GM19239 (cell line): Measurements from ENCODE around the gene GRIFIN.
"Not testable (repeated sequence)": the region's sequence is repeated elsewhere in the genome, so short reads cannot be mapped to it uniquely, and the experiment has no call there.

Experiments
- DNase-seq: peaks from one replicate; pipeline ENCODE4 v3.0.0; 2011; ENCODE audit warnings: low spot score; ENCODE audit not compliant: insufficient read length
- FAIRE-seq: peaks from 2 replicates; lab custom pipeline; 2011; peaks lifted over from hg19 to GRCh38; lab: Jason Lieb, UNC

The GRIFIN gene

DNA sequence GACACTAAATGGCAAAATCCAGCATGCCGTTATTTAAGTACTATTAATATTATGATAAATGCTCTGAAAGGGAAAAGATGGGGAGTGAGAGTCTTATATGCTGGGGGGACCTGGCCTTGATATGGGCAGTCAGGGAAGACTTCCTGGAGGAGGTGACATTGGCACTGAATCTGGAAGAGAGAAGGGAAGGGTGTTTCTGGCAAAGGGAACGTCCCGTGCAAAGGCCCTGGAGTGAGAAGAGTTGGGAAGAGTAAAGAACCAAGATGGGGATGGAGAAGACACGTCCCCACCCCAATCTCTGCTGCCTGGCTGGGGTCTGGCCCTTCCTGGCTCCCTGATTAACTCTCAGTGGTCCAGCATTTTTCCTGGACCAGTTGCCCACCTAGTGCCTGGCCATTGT is 5.0 kb upstream of the GRIFIN start:
- no peak for FAIRE-seq
- DNase-seq = no peak

DNA sequence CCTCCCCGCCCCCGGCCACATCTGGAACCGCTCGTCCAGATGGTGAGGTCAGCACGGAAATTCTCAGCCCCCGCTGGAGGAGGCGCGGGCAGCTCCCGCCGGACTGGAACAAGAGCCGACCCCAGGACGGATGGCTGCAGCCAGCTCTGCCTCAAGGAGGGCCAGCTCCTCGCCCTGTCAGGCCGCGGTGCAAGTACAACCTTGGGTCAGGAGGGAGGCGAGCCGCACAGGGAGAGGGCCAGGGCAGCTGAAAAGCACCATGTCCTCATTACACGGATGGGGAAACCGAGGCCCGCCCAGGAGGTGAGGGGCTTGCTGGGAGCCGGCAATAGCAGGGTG is 3.8 kb upstream of the GRIFIN start:
- FAIRE-seq = no peak

DNA sequence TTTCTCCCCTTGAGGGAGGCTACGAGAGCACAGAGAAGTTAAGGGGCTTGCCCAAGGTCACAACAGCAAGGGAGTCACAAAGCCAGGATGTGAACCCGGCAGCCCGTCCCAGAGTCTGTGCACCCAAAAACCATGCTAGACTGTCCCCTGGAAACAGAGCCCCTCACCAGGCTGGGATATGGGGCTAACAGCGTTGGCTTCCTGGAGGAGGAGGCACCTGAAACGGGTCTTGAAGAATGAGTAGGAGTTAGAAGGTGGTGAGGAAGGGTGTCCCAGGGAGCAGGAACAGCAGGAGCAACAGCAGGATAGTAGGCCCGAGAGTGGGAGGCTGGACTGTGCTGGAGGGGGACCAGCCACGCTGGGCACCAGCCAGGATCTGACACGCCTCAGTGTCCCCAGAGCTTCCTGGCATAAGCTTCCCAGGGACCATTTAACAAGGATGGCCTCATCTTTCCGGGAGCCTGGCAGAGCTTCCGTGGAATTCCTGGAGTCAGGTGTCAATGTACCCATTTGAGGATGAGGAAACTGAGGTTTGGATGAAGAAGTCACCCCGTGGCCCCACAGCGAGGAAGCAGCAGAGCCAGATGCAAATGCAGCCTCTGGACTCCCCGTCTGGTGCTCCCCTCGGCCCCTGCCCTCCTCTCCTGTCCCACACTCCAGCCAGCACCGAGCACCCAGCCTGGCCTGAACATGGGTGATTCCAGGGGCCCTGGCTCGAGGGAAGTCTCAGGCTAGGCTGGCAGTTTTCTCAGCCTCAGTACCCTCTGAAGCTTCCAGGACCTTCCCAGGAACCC is 3.3 kb upstream of the GRIFIN start:
- DNase-seq (no peak), FAIRE-seq (no peak)

More for the DNA sequence above, 3.8 kb upstream of the GRIFIN start:
- no peak for DNase-seq

DNA sequence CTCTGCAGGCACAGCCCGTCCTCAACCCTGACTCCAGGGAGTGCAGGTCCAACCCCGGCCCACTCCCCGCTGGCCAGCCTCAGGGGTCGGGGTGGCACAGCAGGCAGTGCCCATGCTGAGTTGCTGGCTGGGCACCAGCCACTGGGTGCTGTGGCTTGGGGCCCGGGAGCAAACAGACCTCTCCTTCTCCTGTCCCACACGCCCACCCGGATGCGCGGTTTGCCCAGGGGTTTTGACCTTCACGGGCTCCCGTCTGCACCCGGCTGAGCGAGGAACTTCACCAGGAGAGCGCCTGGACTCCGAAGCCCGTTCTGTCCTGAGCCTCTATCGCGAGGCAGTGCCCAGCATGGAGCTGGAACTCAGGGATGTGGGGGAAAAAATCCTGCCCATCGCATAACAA is 2.6 kb upstream of the GRIFIN start:
- no peak for DNase-seq
- no peak for FAIRE-seq

DNA sequence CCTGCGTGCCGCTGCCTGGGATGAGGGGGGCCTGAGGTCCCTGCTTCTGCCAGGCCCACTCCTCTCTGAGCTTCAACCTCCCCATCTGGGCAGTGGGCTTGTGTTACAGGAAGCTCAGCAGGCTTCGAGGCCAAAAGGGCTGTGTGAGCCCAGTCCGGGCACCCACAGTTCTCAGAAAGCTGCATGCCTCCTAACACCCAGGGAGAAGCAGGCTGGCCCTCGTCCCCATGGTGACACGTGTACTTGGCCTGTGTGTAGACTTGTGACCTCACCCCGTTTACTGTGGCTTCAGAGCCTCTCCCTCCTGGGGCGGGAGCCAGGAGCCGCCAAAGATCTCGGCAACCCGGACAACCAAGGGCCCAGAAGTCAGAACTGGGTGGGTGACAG is 2.2 kb upstream of the GRIFIN start:
- DNase-seq = no peak
- no peak for FAIRE-seq

DNA sequence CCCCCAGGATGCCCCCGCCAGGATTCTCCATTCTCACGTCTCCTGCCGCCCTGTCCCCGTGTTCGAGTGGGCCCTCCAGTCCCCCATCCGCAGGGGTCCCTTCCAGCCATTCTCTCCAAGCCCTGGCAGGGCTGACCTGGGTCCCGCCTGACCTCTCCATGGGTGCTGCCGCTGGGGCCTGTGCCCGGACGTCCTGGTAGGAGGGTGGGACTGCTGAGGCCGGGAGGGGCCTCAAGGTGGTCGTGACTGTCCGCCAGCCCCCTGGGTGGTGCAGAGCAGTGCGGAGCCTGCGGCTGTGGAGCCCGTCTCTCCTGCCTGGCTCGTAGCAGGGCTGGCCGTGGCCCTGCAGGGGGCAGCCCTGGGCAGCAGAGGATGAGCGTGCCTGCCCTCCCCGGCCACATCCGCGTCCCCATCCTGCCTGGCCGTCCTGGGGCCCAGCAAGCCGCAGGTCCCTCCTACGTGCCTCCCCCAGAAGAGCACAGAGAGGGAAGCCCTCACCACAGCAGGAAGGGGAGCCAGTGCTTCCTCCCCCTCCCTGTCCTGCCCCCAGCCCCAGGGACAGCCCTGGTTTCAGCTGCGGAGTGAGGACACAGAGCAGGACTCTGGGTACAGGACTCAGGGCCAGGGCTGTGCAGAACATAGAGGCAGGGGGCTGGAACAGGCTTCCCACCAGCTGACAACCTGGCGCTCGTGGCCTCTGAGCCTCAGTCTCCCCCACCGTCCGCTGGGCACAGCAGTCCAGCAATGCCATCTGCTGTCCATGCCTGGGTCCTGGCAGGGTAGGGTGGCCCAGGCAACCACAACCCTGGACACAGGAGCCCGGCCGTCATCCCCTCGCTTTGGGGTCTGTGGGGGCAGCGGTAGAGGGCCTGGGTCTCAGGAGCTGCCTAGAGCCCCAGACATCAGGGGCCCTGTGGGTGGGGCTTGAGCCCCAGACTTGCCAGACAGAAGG is 1.5 kb upstream of the GRIFIN start:
- DNase-seq (peak; percentile 85), FAIRE-seq (no peak)

DNA sequence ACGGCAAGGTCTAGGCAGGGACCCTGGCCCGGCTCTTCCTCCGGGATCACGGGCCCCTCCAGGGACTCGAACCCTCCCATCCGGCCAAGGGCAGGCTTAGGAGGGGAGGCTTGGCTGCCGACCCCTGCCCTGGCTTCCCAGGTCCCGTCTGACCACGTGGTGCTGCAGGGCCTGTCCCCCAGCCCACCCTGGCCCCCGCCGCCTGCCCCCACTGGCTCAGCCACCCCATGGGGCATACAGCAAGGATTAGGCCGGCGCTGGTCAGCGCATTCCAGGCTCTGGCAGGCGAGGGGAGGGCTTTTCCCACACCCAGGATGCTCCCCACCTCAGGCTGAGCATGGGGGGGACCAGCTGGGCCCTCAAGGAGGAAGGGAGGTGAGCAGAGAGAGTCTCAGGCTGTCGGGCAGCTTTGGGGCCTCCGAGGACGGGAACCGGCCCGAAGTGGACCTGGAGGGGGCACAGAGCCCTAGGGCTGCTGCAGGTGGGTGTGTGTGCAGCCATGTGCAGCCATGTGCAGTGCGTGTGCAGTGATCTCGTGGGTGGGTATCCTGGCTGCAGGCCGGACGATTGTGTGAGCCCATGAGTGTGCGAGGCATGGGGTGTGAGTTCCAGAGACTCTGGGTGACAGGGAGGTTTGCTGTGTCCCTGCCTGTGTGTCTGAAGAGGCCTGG is 713 bp upstream of the GRIFIN start:
- DNase-seq (no peak), FAIRE-seq (no peak)

DNA sequence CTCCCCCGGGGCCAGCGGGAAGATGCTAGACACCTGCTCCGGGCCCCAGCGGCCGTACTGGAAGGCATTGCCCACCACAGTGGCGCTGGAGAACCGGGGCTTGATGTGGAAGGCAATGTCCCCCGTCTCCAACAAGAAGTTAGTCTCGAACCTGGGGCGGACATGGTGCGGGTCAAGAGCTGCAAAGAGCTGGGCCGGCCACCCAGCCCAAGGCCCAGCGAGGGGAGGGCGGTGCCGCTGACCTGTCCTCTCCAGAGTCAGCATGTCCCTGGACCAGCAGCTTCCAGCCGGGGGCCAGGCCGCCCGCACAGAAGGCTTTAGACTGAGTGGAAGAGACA is 551 bp downstream of the GRIFIN start:
- DNase-seq (no peak), FAIRE-seq (no peak)

DNA sequence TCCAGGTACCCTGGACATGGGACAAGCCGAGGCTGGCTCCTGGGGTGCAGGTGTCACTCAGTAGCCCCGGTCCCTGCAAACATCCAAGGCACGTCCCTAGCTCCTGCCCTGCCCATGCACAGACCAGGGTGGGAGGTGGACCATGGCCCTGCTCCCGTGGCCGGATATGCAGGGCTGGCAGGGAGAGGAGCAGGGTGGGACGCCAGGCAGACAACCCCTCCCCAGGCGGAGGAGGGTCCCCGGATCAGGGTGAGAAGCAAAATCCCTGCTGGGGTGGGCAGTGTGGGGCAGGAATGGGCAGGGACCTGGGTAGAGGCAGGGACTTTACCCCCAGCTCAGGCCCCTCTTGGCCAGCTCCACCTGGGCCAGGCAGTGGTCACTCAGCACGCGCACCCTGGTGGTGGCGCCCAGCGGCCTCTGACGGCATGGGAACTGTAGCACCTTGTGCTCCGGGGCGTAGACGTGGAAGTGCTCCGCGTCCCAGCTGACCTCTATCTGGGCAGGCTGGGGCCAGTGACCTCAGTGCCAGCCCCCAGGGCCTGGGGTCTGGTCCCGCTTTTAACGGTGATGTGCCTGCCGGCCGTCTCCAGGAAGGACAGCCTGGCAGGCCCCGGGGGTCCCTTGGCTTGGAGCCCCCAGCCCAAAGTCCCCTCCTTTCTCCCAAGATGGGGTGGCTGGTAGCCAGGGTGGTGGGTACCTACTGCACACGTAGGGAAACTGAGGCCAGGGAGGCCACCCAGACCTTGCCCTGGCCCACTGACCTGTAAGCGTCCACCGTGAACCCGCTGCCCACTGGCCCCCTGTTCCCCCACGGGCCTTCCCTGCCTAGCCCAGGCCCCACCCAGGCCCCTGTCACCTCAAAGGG is 1.2 kb downstream of the GRIFIN start:
- FAIRE-seq (no peak), DNase-seq (no peak)

DNA sequence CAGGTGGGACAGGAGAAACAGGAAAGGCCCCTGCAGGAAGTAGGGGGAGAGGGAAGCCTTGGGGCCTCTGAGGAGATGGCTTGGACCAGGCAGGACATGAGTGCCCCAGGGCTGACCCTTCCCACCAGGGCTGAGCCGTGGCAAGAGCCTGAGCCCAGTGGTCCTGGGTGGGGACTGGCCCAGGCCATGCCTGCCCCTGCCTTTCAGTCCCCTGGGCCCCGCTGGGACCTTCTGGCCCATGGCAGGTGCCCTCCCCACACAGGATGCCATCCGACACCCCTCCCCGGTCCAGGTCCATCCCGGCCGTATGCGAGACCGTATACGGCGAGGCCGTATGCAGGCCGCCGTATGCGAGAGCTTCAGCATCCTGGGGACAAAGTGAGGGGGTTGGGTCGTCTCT is 2.0 kb downstream of the GRIFIN start:
- no peak for FAIRE-seq

DNA sequence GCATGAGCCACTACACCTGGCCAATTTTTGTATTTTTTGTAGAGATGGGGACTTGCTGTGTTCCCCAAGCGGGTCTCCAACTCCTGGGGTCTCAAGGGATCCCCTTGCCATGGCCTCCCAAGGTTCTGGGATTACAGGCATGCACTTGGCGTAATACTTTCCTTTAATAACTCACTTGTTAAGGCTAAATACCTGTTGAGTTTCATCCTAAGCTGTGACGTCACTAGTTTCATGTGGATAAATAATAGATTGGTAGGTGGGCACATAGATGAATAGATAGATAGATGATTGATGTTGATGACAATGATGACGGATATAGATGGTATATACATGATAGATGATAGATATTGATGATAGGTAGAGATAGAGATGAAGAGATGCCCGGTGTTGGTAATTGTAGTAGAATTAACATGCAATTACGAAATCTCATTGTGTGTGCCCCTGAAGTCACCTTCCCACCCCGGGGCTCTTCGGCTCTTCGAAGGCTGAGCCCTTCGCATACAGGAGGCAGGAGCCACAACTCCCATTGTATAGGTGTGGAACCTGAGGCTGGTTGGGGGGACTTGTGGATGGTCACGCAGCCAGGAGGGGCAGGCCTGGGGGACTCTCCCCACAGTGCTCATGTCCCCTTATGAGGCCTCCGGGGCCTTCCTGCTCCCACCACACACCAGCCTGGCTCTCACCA is 2.6 kb downstream of the GRIFIN start:
- DNase-seq (no peak), FAIRE-seq (no peak)

More for the DNA sequence above, 2.0 kb downstream of the GRIFIN start:
- DNase-seq = no peak

DNA sequence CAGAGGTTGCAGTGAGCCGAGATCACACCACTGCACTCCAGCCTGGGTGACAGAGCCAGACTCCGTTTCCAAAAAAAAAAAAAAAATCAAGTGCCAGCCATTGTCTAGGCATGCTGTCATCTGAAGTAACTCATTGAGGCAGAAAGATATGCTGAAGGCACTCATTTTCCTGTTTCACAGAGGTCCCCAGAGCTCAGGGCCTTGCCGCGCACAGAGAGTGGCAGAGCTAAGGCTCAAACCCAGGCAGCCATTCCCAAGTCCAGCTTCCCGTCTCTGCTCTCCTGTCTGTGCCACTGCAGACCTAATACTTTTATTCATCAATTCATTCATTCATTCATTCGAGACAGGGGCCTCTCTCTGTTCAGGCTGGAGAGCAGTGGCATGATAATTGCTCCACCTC is 3.5 kb downstream of the GRIFIN start:
- no peak for DNase-seq
- no peak for FAIRE-seq

DNA sequence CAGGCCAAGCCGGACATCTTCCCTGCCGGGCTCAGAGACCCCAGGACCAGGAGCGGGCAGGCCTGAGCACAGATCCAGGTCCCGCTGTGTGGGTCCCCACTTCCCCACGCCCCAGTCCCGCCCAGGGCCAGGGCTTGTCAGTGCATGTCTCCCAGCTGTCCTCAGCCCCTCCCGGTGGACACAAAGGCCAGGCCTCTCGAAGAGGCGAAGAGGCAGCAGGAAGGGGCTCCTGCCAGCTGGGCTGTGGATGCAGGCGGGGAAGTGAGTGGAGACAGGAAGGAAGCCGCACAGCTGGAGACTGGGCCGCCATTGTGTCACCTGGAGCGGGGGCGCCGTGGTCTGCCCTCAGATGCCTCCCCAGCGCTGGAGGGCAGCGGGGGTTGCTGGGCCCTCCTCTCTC is 4.8 kb downstream of the GRIFIN start:
- DNase-seq = no peak
- no peak for FAIRE-seq

DNA sequence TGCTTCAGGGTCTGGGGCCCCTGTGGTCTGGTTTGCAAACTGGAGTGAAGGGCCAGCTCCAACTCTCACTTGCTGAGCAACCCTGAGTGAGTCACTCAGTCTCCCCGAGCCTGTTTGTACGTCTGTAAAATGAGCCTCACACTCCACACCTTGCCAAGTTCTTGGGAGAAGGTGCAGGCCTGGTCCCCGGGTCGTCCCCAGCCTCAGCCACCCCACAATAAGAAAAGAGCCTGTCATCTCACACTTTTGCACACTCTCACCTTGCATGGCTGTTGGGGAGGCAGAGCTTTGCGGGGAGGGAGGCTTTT is 5.2 kb downstream of the GRIFIN start:
- FAIRE-seq (no peak), DNase-seq (no peak)

DNA sequence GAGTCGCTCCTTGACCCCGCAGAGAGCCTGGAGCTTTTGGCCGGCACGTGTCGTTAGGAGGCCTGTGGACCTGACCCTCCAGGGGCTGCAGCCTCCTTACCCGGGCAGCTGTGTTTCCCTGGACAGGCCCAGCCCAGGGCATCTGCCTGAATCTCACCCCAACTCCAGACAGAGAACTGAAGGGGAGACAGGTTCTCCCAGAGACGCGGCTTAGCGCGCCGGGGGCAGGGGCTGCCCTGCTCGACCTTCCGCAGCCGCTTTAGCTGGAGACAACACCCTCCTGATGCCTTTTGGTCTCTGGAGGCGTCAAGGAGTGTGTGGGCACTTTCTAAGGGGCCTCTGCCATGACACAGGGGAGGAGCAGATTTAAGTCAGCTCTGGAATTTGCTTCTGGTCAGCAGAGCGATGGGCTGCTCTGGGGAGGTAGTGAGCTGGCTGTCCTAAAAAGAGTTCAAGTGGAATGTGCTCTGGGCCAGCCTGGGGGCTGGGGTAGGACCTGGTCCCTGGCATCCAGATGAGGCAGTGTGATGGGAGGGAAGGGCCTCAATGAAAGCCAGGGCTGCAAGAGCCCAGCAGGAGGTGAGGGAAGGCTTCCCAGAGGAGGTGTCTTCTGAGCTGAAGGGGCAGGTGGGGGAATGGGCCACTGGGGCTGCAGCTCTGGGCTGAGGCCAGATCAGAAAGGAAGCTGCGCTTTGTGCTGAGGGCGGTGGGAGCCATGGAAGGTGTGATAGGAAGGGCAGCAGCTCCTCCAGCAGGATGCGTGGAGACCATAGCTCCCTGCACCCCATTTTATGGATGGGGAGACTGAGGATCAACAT is 5.8 kb downstream of the GRIFIN start:
- DNase-seq (no peak), FAIRE-seq (no peak)

DNA sequence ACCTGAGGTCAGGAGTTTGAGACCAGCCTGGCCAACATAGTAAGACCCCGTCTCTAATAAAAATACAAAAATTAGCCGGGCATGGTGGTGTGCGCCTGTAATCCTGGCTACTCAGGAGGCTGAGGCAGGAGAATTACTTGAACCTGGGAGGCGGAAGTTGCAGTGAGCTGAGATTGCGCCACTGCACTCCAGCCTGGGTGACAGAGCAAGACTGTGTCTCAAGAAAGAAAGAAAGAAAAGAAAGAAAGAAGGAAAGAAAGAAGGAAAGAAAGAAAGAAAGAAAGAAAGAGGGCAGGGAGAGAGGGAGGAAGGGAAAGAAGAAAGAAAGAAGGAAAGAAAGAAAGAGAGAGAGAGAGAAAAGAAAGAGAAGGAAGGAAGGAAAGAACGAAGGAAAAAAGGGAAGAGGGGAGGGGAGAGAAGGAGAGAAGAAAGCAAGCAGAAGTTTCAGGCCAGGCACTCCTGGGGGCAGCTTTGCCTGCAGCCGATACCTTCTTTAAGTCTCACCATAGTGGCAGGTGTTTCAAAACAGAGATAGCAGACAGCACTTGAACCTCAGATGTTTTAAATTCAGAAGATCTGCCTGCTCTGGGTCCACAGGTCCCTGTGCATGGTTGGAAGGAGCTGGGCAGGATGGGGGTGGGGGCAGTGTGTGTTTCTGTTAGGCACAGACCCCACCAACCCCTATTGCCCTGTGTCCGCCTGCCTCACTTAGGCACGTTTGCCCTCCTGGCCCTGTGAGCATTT is 6.6 kb downstream of the GRIFIN start:
- DNase-seq, FAIRE-seq: not testable (repeated sequence)

DNA sequence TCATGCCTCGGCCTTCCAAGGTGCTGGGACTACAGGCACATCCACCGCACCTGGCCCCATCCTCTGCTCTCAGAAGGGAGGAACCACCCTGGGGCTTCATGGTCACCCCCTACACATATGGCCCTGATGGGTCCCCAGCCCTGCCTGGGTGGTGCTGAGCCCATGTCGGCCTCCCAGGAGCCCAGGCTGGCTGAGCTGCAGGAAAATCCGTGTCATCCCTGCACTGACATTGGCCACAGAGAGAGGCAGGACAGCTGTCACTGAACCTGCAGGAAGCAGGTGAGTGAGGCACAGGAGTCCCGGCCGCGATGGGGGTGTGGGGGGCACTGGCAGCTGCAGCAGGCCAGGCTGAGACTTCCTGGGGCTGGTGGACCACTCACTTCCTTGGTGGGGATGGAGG is 8.0 kb downstream of the GRIFIN start:
- FAIRE-seq (no peak), DNase-seq (no peak)

DNA sequence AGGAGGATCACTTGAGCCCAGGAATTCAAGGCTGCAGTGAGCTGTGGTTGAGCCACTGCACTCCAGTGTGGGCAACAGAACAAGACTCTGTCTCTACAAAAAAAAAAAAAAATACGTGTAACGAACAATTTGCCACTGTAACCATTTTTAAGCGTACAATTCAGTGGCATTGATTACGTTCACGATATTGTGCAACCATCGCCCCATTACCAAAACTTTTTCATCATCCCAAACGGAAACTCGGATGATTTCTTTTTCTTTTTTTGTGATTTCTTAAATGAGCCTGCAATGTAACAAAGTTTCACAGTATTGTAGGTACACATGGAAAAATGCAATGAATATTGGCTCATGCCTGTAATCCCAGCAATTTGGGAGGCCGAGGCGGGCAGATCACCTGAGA is 9.5 kb downstream of the GRIFIN start:
- DNase-seq (no peak), FAIRE-seq (no peak)
